HG02884 (cell line): ENCODE results near the gene SLFN11.
"Not testable (repeated sequence)": the region's sequence is repeated elsewhere in the genome, so short reads cannot be mapped to it uniquely, and the experiment has no call there.

Experiments
- ATAC-seq: cut with Tn5 transposase; IDR thresholded peaks from one replicate; pipeline ENCODE4 v1.9.1; 2021; ENCODE audit warnings: mild to moderate bottlenecking, moderate library complexity; ENCODE audit not compliant: unreplicated experiment

Gene SLFN11

GRCh38 chr17:35359398-35359797 is 14.0 kb downstream of the SLFN11 start:
- no peak for ATAC-seq

GRCh38 chr17:35352284-35352683 is 21.1 kb downstream of the SLFN11 start:
- no peak for ATAC-seq

GRCh38 chr17:35350493-35350892 is 22.9 kb downstream of the SLFN11 start:
- no peak for ATAC-seq

- no peak for ATAC-seq
Observed at GRCh38 chr17:35345926-35346771, 27.3 kb downstream of the SLFN11 start.

- ATAC-seq: no peak
Observed at GRCh38 chr17:35345445-35345925, 27.9 kb downstream of the SLFN11 start.

GRCh38 chr17:35344262-35344661 is 29.2 kb downstream of the SLFN11 start:
- no peak for ATAC-seq

GRCh38 chr17:35342276-35342675 is 31.1 kb downstream of the SLFN11 start:
- no peak for ATAC-seq

- no peak for ATAC-seq
Observed at GRCh38 chr17:35341411-35341992, 31.9 kb downstream of the SLFN11 start.

GRCh38 chr17:35338230-35338629 is 35.2 kb downstream of the SLFN11 start:
- no peak for ATAC-seq

GRCh38 chr17:35337364-35337763 is 36.1 kb downstream of the SLFN11 start:
- no peak for ATAC-seq

GRCh38 chr17:35333578-35333977 is 39.8 kb downstream of the SLFN11 start:
- ATAC-seq: not testable (repeated sequence)

GRCh38 chr17:35322749-35323148 is 50.7 kb downstream of the SLFN11 start:
- no peak for ATAC-seq

GRCh38 chr17:35315971-35316370 is 57.5 kb downstream of the SLFN11 start:
- ATAC-seq: no peak

GRCh38 chr17:35315283-35315682 is 58.1 kb downstream of the SLFN11 start:
- ATAC-seq: no peak

- ATAC-seq: no peak
Observed at GRCh38 chr17:35314415-35315216, 58.8 kb downstream of the SLFN11 start.

- ATAC-seq: no peak
Observed at GRCh38 chr17:35313875-35314409, 59.5 kb downstream of the SLFN11 start.

- ATAC-seq: no peak
Observed at GRCh38 chr17:35312790-35313711, 60.4 kb downstream of the SLFN11 start.

GRCh38 chr17:35312346-35312745 is 61.1 kb downstream of the SLFN11 start:
- ATAC-seq: no peak

GRCh38 chr17:35309345-35309744 is 64.1 kb downstream of the SLFN11 start:
- not testable (repeated sequence) for ATAC-seq
